HepG2 (cell line): ENCODE data around the gene PID1. TPM values are rescaled to one million over a fixed set of nuclear protein-coding genes. Genes with fewer than 3 reads are reported as not detected.

ENCODE experiments used
- AFF4 ChIP-seq: sonication (generic); formaldehyde crosslinking; IDR thresholded peaks from 2 replicates; pipeline ENCODE4 v1.4.0; 2020; ENCODE audit warnings: missing genetic modification reagents
- ATF1 ChIP-seq: IDR thresholded peaks from 2 replicates; pipeline ENCODE4 v1.6.1; 2016; ENCODE audit warnings: mild to moderate bottlenecking, control low read depth
- CEBPG ChIP-seq: IDR thresholded peaks from 2 replicates; pipeline ENCODE4 v1.6.1; 2016
- CERS6 ChIP-seq: sonication (generic); formaldehyde crosslinking; IDR thresholded peaks from 2 replicates; pipeline ENCODE4 v1.5.0; 2020; ENCODE audit warnings: missing genetic modification reagents
- FOSL2 ChIP-seq: sonication (generic); formaldehyde crosslinking; IDR thresholded peaks from 2 replicates; pipeline ENCODE4 v1.4.0; 2020; ENCODE audit warnings: missing genetic modification reagents
- HNF4G ChIP-seq, 2 experiments: sonication (generic) in 1 of 2; formaldehyde crosslinking in 1 of 2; IDR thresholded peaks; 2 replicates each; pipeline versions ENCODE4 v1.4.0 to v1.6.1; 2011 to 2020; ENCODE audit warnings: borderline replicate concordance in 2 of 2, low read depth in 2 of 2, mild to moderate bottlenecking in 2 of 2, low read length in 1 of 2, missing genetic modification reagents in 1 of 2, moderate library complexity in 1 of 2
- MED1 ChIP-seq: sonication (generic); formaldehyde crosslinking; IDR thresholded peaks from 2 replicates; pipeline ENCODE4 v1.4.0; 2020; ENCODE audit warnings: missing genetic modification reagents
- MLX ChIP-seq: IDR thresholded peaks from 2 replicates; pipeline ENCODE4 v1.6.1; 2016
- MTF2 ChIP-seq: sonication (generic); formaldehyde crosslinking; IDR thresholded peaks from 2 replicates; pipeline ENCODE4 v1.5.0; 2020; ENCODE audit warnings: missing genetic modification reagents, borderline replicate concordance
- NFAT5 ChIP-seq: sonication (generic); formaldehyde crosslinking; IDR thresholded peaks from 2 replicates; pipeline ENCODE4 v1.4.0; 2020; ENCODE audit warnings: missing genetic modification reagents
- RARA ChIP-seq: IDR thresholded peaks from 2 replicates; pipeline ENCODE4 v1.6.1; 2016; ENCODE audit warnings: missing genetic modification reagents, missing compliant biosample characterization
- XBP1 ChIP-seq: sonication (generic); formaldehyde crosslinking; IDR thresholded peaks from 2 replicates; pipeline ENCODE4 v1.5.0; 2020; ENCODE audit warnings: missing genetic modification reagents
- ZFP36L1 ChIP-seq: sonication (generic); formaldehyde crosslinking; IDR thresholded peaks from 2 replicates; pipeline ENCODE4 v1.8.0; 2022; ENCODE audit warnings: mild to moderate bottlenecking, missing genetic modification reagents, moderate library complexity
- ZGPAT ChIP-seq: IDR thresholded peaks from 2 replicates; pipeline ENCODE4 v1.6.1; 2016; ENCODE audit warnings: mild to moderate bottlenecking
- ZMYM4 ChIP-seq: sonication (generic); formaldehyde crosslinking; IDR thresholded peaks from 2 replicates; pipeline ENCODE4 v1.8.1; 2023; ENCODE audit warnings: mild to moderate bottlenecking, missing genetic modification reagents
- ZNF10 ChIP-seq: sonication (generic); formaldehyde crosslinking; IDR thresholded peaks from 2 replicates; pipeline ENCODE4 v1.4.0; 2020; ENCODE audit warnings: mild to moderate bottlenecking, low read depth, missing genetic modification reagents, borderline replicate concordance
- ZNF292 ChIP-seq: sonication (generic); formaldehyde crosslinking; IDR thresholded peaks from 2 replicates; pipeline ENCODE4 v1.8.1; 2022; ENCODE audit warnings: mild to moderate bottlenecking, low read depth, missing genetic modification reagents, borderline replicate concordance
- ZNF331 ChIP-seq: sonication (generic); formaldehyde crosslinking; IDR thresholded peaks from 2 replicates; pipeline ENCODE4 v1.4.0; 2020; ENCODE audit warnings: missing genetic modification reagents
- ZNF343 ChIP-seq: sonication (generic); formaldehyde crosslinking; IDR thresholded peaks from 2 replicates; pipeline ENCODE4 v1.4.0; 2020; ENCODE audit warnings: mild to moderate bottlenecking, missing genetic modification reagents
- polyA plus RNA-seq, 8 experiments: library from polyadenylated mRNA; depleted of rRNA in 3 of 8; stranded (reverse) in 7 of 8; unstranded in 1 of 8; fragments of >200 nt; fragmentation: Illumina TruSeq in 4 of 8; extraction: Trizol in 4 of 8; gene quantifications; 2 replicates each; pipeline versions ENCODE4 v1.2.1 to v1.2.3, GENCODE V29; 2011 to 2016; ENCODE audit warnings: low read depth in 4 of 8, missing spikeins in 1 of 8, mixed read lengths in 1 of 8; ENCODE audit not compliant: insufficient read depth in 1 of 8
- total RNA-seq, 5 experiments: library from RNA; depleted of rRNA; stranded (reverse); fragments of >200 nt; fragmentation: Illumina TruSeq; extraction: Trizol; gene quantifications; 2 replicates each; pipeline ENCODE4 v1.2.3, GENCODE V29; 2016; ENCODE audit warnings: low read depth in 1 of 5

The PID1 gene
- total and polyA plus RNA-seq, 2 of the 13 experiments (the other 11 are each of a cell fraction or from before 2014, with no cell fraction given) = 0.15 to 0.18 TPM

GRCh38 chr2:229160180-229160579 is 110.9 kb downstream of the PID1 start (continued):
- TF ChIP-seq FOSL2 (CRISPR knock-in tag) = peak; percentile 71
- TF ChIP-seq ZNF292 (CRISPR knock-in tag) = no peak
- TF ChIP-seq CEBPG = peak; percentile 92
- TF ChIP-seq MED1 = peak; percentile 19; the same call in 1 of the 2 replicates
- TF ChIP-seq ATF1 = 0 out of 2 replicates have a peak, but pooled peaks have one; percentile 4
- peak; percentile 76; the same call in 1 of the 2 replicates for TF ChIP-seq ZGPAT (CRISPR knock-in tag)
- TF ChIP-seq RARA (CRISPR knock-in tag) = peak; percentile 31; the same call in 1 of the 2 replicates
- peak; percentile 85; the same call in 1 of the 2 replicates for TF ChIP-seq HNF4G (IDR thresholded peaks at IDR 0.05; ENCODE audit: borderline replicate concordance, low read depth, low read length)
- peak; percentile 69 for TF ChIP-seq HNF4G (CRISPR knock-in tag; IDR thresholded peaks at IDR 0.05; ENCODE audit: borderline replicate concordance, low read depth)
- TF ChIP-seq ZFP36L1 (CRISPR knock-in tag) = peak; percentile 51; the same call in 1 of the 2 replicates
- no peak for TF ChIP-seq CERS6 (CRISPR knock-in tag)
- no peak for TF ChIP-seq AFF4 (CRISPR knock-in tag)
- TF ChIP-seq MTF2 = no peak
- peak; percentile 75 for TF ChIP-seq ZMYM4 (CRISPR knock-in tag)
- TF ChIP-seq ZNF343 = no peak
- TF ChIP-seq ZNF10 (CRISPR knock-in tag) = no peak
- no peak for TF ChIP-seq NFAT5 (CRISPR knock-in tag)
- 0 out of 2 replicates have a peak, but pooled peaks have one; percentile 27 for TF ChIP-seq MLX (CRISPR knock-in tag)
- TF ChIP-seq XBP1 (CRISPR knock-in tag) = no peak
- TF ChIP-seq ZNF331 (CRISPR knock-in tag) = peak; percentile 92
